GM12878 (cell line): Measurements from ENCODE around the gene FAM177B. TPM values are rescaled to one million over a fixed set of nuclear protein-coding genes. Genes with fewer than 3 reads are reported as not detected.

Experiments used
- ATAC-seq: fragments of 200-7000 bp; cut with Tn5 transposase; 3 replicates; pipeline ENCODE4 v1.9.1; 2020; ENCODE audit warnings: mild to moderate bottlenecking, moderate library complexity
- BruUV-seq: library from RNA; stranded (reverse); fragments of 400-500 nt; replicated peaks from 2 replicates; lab custom pipeline; 2021; lab: Mats Ljungman, UMichigan
- CTCF ChIA-PET: fragments of 300-600 bp; sonication (Branson Sonifier 250); formaldehyde crosslinking; extraction: SDS; loops from one replicate; lab custom pipeline; 2021; ENCODE audit warnings: inconsistent platforms; lab: Yijun Ruan, JAX
- POLR2A ChIA-PET: fragments of 350-600 bp; formaldehyde crosslinking; extraction: SDS; loops from one replicate; lab custom pipeline; 2021; ENCODE audit warnings: inconsistent platforms; lab: Charles Lee
- RAD21 ChIA-PET: fragments of 300-600 bp; sonication (Branson Sonifier 250); formaldehyde crosslinking; loops from one replicate; lab custom pipeline; 2023; ENCODE audit warnings: antibody characterized with exemption; ENCODE audit not compliant: unreplicated experiment; lab: Charles Lee
- SMC1A ChIA-PET: fragments of 300-600 bp; sonication (Branson Sonifier 250); formaldehyde crosslinking; loops from one replicate; lab custom pipeline; 2023; ENCODE audit not compliant: unreplicated experiment, uncharacterized antibody; lab: Charles Lee
- DNase-seq: peaks from one replicate; pipeline ENCODE4 v3.0.0-alpha.2; 2011; ENCODE audit warnings: low read depth, low spot score
- FAIRE-seq: peaks from 3 replicates; lab custom pipeline; 2011; peaks lifted over from hg19 to GRCh38; lab: Jason Lieb, UNC
- H2AFZ ChIP-seq: 2 replicates; pipeline ENCODE4 v1.6.0; 2011; ENCODE audit warnings: low read depth, low read length, control low read depth; ENCODE audit not compliant: control insufficient read depth
- H3K27ac ChIP-seq: 2 replicates; pipeline ENCODE4 v1.5.1; 2011; ENCODE audit warnings: control low read depth; ENCODE audit not compliant: control insufficient read depth, insufficient read depth
- H3K27me3 ChIP-seq, 2 experiments: replicated peaks in 1 of 2; 2 replicates each; pipeline versions ENCODE4 v1.6.0 to v1.6.1; 2011; ENCODE audit warnings: low read length in 1 of 2; ENCODE audit not compliant: control insufficient read depth in 2 of 2, insufficient read depth in 2 of 2
- H3K36me3 ChIP-seq, 2 experiments: 2 replicates each; pipeline ENCODE4 v1.5.1; 2011; ENCODE audit warnings: low read length in 1 of 2; ENCODE audit not compliant: control insufficient read depth in 2 of 2, insufficient read depth in 2 of 2
- H3K4me1 ChIP-seq: 2 replicates; pipeline ENCODE4 v1.6.1; 2011; ENCODE audit warnings: mild to moderate bottlenecking, low read length, moderate library complexity, mixed read lengths; ENCODE audit not compliant: control insufficient read depth, insufficient read depth
- H3K4me2 ChIP-seq: 2 replicates; pipeline ENCODE4 v1.6.0; 2011; ENCODE audit warnings: control low read depth; ENCODE audit not compliant: control insufficient read depth, insufficient read depth
- H3K4me3 ChIP-seq: fragments of 200-600 bp; sonication (generic); 2 replicates; pipeline ENCODE4 v1.5.1; 2016
- H3K79me2 ChIP-seq: 2 replicates; pipeline ENCODE4 v1.6.0; 2011; ENCODE audit warnings: low read length; ENCODE audit not compliant: control insufficient read depth, insufficient read depth
- H3K9ac ChIP-seq: 2 replicates; pipeline ENCODE4 v1.8.0; 2011; ENCODE audit warnings: low read length, control low read depth, mixed read lengths; ENCODE audit not compliant: control insufficient read depth, insufficient read depth
- H3K9me3 ChIP-seq: replicated peaks from 3 replicates; pipeline ENCODE4 v1.5.1; 2011; ENCODE audit warnings: mild to moderate bottlenecking, low read length; ENCODE audit not compliant: control insufficient read depth, insufficient read depth
- H4K20me1 ChIP-seq: 2 replicates; pipeline ENCODE4 v1.6.0; 2011; ENCODE audit not compliant: control insufficient read depth, insufficient read depth
- BACH1 ChIP-seq: fragments of 450-650 bp; IDR thresholded peaks from 2 replicates; pipeline ENCODE4 v1.6.1; 2017; ENCODE audit warnings: mild to moderate bottlenecking, borderline replicate concordance
- E2F8 ChIP-seq: fragments of 450-650 bp; IDR thresholded peaks from 2 replicates; pipeline ENCODE4 v1.6.1; 2018; ENCODE audit warnings: mild to moderate bottlenecking, low read depth, moderate library complexity; ENCODE audit not compliant: partially characterized antibody
- NFXL1 ChIP-seq: fragments of 450-650 bp; IDR thresholded peaks from 2 replicates; pipeline ENCODE4 v1.6.1; 2017; ENCODE audit warnings: antibody characterized with exemption, mild to moderate bottlenecking, borderline replicate concordance
- NR2C1 ChIP-seq: fragments of 450-650 bp; IDR thresholded peaks from 2 replicates; pipeline ENCODE4 v1.6.1; 2017; ENCODE audit warnings: antibody characterized with exemption, mild to moderate bottlenecking, moderate library complexity
- STAT3 ChIP-seq: IDR thresholded peaks from 2 replicates; pipeline ENCODE4 v1.6.1; 2011; ENCODE audit warnings: low read depth, low read length, improper control_type of control experiment
- WGBS: methylation state at CpG from one replicate; pipeline ENCODE4 v1.1.6; 2016; ENCODE audit warnings: low lambda C conversion rate; ENCODE audit not compliant: insufficient replicate concordance, insufficient coverage; ENCODE audit errors: missing lambda C conversion rate; 5-methylcytosine and 5-hydroxymethylcytosine counted together
- in situ Hi-C: fragments of 300-500 bp; cut with MboI; formaldehyde crosslinking; loops from 9 replicates; pipeline ENCODE4 v1.14.3; 2018; ENCODE audit warnings: mixed read lengths
- intact Hi-C: fragments of 100-400 bp; cut with micrococcal nuclease; formaldehyde crosslinking; loops from one replicate; pipeline ENCODE4 v1.14.2; 2022; ENCODE audit not compliant: unreplicated experiment
- polyA plus RNA-seq, 11 experiments: library from polyadenylated mRNA; depleted of rRNA in 4 of 11; unstranded in 6 of 11; stranded (reverse) in 5 of 11; fragments of >200 nt; fragmentation: Nextera tagmentation in 4 of 11; fragmentation: Illumina TruSeq in 1 of 11; extraction: Ambion mirVana in 4 of 11; extraction: Trizol in 1 of 11; gene quantifications; 1 replicate in 1 of 11; 2 replicates in 10 of 11; pipeline versions ENCODE4 v1.2.1 to v1.2.3, GENCODE V29; 2011 to 2016; ENCODE audit warnings: inconsistent platforms in 2 of 11, missing spikeins in 2 of 11, low read depth in 1 of 11
- total RNA-seq, 4 experiments: library from RNA; depleted of rRNA in 3 of 4; stranded (reverse); fragments of >200 nt in 3 of 4; fragmentation: Illumina TruSeq in 1 of 4; extraction: Trizol in 1 of 4; gene quantifications; 2 replicates each; pipeline versions ENCODE4 v1.2.1 to v1.2.3, GENCODE V29; 2013 to 2021

Gene FAM177B
- total and polyA plus RNA-seq, 10 of the 15 experiments (the other 5 are each of a cell fraction or from before 2014, with no cell fraction given): 0.06 TPM; not detected in 9

GRCh38 chr1:222786121-222786520 is 49.1 kb downstream of the FAM177B start (continued):
- TF ChIP-seq BACH1: no peak

- in situ Hi-C loops (no loop called here), intact Hi-C loops (no loop called here)
- Histone ChIP-seq H3K27me3 (peaks cover 0 to 2% of the 10 kb centered on the region in 2 experiments; a peak in 2 of 4 replicates), H3K27ac (no peak overlapping the region), H3K4me3 (no peak overlapping the region), H3K4me2 (no peak overlapping the region), H2AFZ (no peak overlapping the region), H3K79me2 (no peaks in the 10 kb centered on the region), H3K9me3 (peaks cover 7% of the 10 kb centered on the region), H3K36me3 (no peaks in the 10 kb centered on the region), H4K20me1 (no peaks in the 10 kb centered on the region), H3K4me1 (no peaks in the 10 kb centered on the region), H3K9ac (no peak overlapping the region)
- ATAC-seq (no peak), DNase-seq (no peak), FAIRE-seq (no peak)
- BruUV-seq: no TSS peak
- ChIA-PET CTCF (interaction anchor here (1.2 kb wide), 1 partner anchor 56 kb away, joined by 3 read pairs; no protein-coding TSS in a partner anchor), POLR2A (no interaction called here), RAD21 (no interaction called here), SMC1A (interaction anchor here (0.5 kb wide), 1 partner anchor 15 kb away, joined by 3 read pairs; no protein-coding TSS in a partner anchor)
- TF ChIP-seq E2F8 (no peak), NFXL1 (no peak), STAT3 (no peak), NR2C1 (no peak)
- WGBS: 58% methylated on average over 4 of the region's 4 CpGs
Observed at GRCh38 chr1:222787729-222788128, 50.7 kb downstream of the FAM177B start.
